Activated T-cell treated with anti-CD3 and anti-CD28 coated beads, Interleukin-2, amount 50 U/mL, for 48 hours (primary cell): ENCODE results near the gene SRGAP2.
"Not testable (repeated sequence)": the region's sequence is repeated elsewhere in the genome, so short reads cannot be mapped to it uniquely, and the experiment has no call there.

Experiments used
- DNase-seq, 2 experiments: peaks; one replicate each; pipeline ENCODE4 v3.0.0-alpha.2; 2020

The SRGAP2 gene

GRCh38 chr1:206210802-206211201 lies 7.5 kb downstream of the SRGAP2 start:
- DNase-seq, result not testable (repeated sequence)

GRCh38 chr1:206215600-206216392 lies 12.5 kb downstream of the SRGAP2 start:
- not testable (repeated sequence) for DNase-seq

GRCh38 chr1:206218285-206218684 lies 14.9 kb downstream of the SRGAP2 start:
- DNase-seq, result not testable (repeated sequence)

GRCh38 chr1:206218765-206219164 lies 15.4 kb downstream of the SRGAP2 start:
- not testable (repeated sequence) for DNase-seq

DNA sequence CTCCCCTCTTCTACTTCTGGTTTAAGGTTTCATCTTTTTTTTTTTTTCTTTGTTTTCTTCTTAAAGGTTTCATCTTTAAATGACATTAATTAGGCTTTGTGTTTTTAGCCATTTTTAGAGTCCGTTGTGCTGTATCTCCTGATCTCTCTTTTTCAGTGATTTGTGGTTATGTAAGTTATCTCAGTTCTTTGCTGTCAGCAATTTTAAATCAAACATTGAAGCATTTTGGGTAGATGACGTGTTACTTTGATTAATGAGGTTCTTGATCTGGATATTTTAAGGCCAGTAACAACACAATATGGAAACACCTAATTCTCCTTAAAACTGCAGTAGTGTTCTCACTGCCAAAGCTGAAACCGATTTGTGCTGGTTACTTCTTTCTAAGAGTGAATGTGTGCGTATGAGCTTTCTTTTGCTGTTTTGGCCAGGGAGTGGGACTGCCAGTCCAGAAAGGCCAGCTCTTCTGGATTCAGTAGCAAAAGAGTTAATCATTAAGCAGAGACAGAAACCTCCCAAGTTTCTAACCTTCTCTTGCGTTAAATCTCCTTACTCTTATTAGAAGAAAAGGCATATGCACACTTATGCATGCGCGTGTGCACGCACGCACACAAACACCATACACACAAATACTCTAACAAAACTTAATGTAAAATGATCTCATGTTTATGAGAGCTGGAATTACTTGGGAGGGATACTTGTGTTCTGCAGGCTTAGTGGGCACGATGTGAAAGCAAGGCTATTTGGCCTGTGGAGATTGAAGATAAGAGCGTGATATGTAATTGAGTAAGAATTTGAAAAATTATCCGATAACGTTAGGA lies 16.4 kb downstream of the SRGAP2 start:
- DNase-seq, result not testable (repeated sequence)

DNA sequence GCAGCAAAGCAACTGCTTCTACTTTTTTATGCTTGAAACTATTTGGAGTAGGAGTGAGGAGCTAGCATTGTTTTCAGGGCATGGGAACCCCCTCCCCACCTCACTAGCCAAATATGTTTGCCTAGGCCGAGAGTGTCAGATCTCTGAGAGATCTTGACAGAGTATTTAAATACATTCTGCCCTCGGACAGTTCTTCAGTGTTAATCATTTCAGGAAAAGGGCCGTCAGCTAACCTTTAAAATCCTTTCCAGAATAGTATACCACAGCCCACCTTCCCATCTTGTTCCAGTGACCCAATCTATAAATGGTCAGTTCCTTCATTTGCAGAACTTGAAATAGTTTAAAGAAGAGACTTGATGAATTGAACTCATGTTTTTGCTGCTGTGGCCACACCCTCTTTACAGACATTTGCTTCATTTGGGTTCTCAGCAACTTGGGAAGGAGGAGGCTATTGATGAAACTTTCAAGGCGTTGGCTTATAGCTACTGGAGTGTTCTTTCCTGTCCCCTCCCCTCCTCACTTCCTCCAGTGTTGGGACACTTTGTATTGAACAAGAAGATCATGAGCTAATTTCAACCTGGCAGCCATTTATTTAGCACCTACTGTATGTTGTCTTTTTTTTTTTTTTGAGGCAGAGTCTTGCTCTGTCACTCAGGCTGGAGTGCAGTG lies 17.1 kb downstream of the SRGAP2 start:
- DNase-seq, result not testable (repeated sequence)

DNA sequence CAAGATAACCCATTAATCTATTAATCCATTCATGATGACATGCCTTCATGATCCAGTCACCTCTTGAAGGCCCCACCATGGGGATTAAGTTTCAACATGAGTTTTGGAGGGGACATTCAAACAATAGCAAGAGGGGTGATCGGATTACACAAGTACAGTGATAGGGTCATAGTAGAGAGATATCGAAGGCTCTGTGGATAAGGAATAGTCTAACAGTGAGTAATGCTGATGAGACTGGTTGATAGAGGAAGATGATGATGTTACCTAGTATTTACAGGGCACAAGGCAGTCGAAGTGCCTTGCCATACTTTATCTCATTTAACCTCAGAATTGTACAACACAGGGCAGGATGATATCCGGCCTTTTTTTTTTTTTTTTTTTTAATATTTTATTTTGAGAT lies 18.2 kb downstream of the SRGAP2 start:
- not testable (repeated sequence) for DNase-seq

GRCh38 chr1:206224190-206224776 lies 20.9 kb downstream of the SRGAP2 start:
- not testable (repeated sequence) for DNase-seq

- not testable (repeated sequence) for DNase-seq
Measured at GRCh38 chr1:206225386-206225785, 22.0 kb downstream of the SRGAP2 start.

DNA sequence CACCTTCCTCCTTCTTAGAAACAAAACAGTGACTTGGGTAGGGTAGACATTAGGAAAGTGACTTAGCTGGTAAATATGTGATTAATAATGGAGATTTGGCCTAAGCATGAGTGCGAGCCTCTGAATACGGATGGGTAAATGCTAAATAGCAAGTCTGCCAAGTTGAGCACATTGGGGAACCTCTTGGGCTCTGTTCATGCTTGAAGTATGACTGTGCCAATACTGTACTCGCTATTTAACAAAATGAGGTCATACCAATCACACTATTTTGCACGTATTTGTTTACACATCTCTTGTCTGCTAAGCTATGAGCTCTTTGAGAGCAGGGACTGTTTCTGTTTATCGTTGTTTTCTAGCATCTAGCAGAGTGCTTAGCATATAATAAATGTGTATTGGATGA lies 23.5 kb downstream of the SRGAP2 start:
- not testable (repeated sequence) for DNase-seq

GRCh38 chr1:206229286-206229685 lies 25.9 kb downstream of the SRGAP2 start:
- not testable (repeated sequence) for DNase-seq

- DNase-seq, result not testable (repeated sequence)
Measured at GRCh38 chr1:206231989-206232388, 28.6 kb downstream of the SRGAP2 start.

DNA sequence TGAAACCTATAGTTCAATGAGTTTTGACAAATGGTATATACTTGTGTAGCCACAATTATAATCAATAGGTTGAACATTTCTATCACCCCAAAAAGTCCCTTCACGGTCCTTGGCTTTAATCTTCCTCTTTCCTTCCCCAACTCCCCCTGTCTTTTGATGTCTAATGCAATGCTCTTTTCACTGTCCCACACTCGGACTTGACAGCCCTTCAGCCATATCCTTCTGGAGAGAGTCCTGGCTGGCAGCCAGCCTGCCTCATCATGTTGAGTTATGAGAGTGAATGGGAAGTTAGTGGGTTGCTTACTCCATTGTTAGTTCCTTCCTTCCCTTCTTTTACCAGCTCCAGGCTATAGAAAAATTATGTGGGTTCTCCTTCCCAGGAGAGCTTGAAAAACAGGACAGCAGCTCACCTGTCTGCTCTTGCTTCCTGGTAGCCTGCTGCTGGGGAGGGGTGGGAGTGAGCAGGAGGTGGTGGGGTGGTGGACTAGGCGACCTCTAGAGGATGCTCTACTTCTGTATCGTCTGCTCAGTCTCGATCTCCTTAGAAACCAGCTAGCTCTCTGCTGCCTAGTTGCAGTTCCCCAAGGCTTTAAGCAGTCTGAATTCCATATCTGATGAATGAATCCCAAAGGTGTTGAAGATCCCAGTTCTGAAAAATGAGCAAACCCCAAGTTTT lies 29.8 kb downstream of the SRGAP2 start:
- not testable (repeated sequence) for DNase-seq

- DNase-seq, result not testable (repeated sequence)
Measured at GRCh38 chr1:206234189-206234916, 31.0 kb downstream of the SRGAP2 start.

- not testable (repeated sequence) for DNase-seq
Measured at GRCh38 chr1:206235190-206235589, 31.8 kb downstream of the SRGAP2 start.

GRCh38 chr1:206240288-206240687 lies 36.9 kb downstream of the SRGAP2 start:
- not testable (repeated sequence) for DNase-seq

- peak in 1 of 2 experiments; percentile 14 for DNase-seq
Measured at GRCh38 chr1:206243335-206243734, 40.0 kb downstream of the SRGAP2 start.

DNA sequence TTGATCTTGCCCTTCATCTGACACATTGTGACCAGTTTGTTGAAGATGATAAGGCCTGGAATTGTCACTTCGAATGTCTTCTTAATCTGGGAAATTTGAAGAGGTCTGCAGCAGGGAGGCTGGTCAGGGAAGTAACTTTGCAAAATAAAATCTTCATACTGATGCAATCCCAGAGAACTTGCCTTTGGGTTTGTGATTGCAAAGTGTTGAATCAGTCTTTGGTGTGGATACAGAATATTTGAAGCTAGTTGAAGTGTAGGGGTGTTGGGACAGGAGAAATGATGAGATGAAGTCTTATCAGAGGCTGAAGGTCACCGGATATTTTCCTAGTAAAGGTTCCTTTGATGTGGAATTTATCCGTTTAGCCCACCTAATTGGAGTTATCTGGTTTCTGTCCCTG lies 42.1 kb downstream of the SRGAP2 start:
- DNase-seq, result not testable (repeated sequence)

DNA sequence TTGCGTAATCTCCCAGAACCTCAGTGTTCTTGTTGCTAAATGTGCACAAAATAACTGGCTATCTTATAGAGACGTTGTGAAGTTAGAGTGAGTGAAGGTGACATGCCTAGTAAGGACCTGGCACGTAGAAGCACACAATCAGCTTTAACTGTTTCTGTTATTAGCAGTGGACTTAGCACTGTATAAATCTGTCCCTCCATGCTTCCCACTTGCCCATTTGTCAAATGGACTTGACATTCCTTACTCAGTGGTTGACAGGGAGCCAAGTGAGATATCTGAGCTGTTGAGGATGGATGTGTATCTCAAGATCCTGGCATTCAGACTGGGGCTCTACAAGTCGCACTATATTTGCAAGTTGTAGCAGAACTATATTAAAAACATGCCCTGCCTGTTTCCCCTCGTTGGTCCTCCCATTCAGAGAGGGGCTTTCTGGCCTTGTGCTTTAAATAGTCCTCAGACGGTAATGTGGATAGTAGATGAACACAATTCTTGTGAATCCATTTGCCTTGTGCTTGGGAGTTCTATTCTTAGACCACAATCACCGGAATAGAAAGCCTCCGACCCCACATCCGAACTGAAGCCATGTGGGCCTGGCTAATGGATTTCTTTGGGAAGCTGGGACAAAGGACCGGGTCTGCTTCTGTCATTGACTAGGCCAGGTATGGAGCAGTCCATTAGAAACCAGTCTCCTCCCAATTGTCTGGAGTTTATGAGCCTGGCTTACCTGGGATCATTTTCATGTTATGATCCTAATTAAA lies 43.0 kb downstream of the SRGAP2 start:
- not testable (repeated sequence) for DNase-seq

- not testable (repeated sequence) for DNase-seq
Measured at GRCh38 chr1:206250953-206251681, 47.8 kb downstream of the SRGAP2 start.
